A549 (cell line): ENCODE data around the gene PCSK6. TPM values are rescaled to one million over a fixed set of nuclear protein-coding genes. Genes with fewer than 3 reads are reported as not detected.

Source experiments
- ATAC-seq, 2 experiments: fragments of 200-7000 bp in 1 of 2; fragments of >200 bp in 1 of 2; cut with Nextera tagmentation in 1 of 2; cut with Tn5 transposase in 1 of 2; 3 replicates each; pipeline versions ENCODE4 v1.8.0 to v1.9.1; 2018 to 2020; ENCODE audit warnings: mild to moderate bottlenecking in 1 of 2, moderate library complexity in 1 of 2
- CTCF ChIA-PET: fragments of 300-600 bp; sonication (Branson Sonifier 250); formaldehyde crosslinking; extraction: SDS; loops from one replicate; lab custom pipeline; 2021; ENCODE audit warnings: antibody characterized with exemption, inconsistent platforms; lab: Yijun Ruan, JAX
- POLR2A ChIA-PET: fragments of 350-600 bp; formaldehyde crosslinking; extraction: SDS; loops from one replicate; lab custom pipeline; 2021; ENCODE audit warnings: antibody characterized with exemption, inconsistent platforms; lab: Yijun Ruan, JAX
- DNase-seq, 2 experiments: peaks; one replicate each; pipeline versions ENCODE4 v3.0.0 to v3.0.0-alpha.2; 2011 to 2016; ENCODE audit warnings: low read depth in 1 of 2, low spot score in 1 of 2
- FAIRE-seq: peaks from 2 replicates; lab custom pipeline; 2011; peaks lifted over from hg19 to GRCh38; lab: Jason Lieb, UNC
- H3K27ac ChIP-seq, 2 experiments: fragments of >200 bp; sonication (Bioruptor Twin); formaldehyde crosslinking; 3 replicates each; pipeline ENCODE4 v1.5.1; 2016 to 2017
- H3K4me1 ChIP-seq: fragments of >200 bp; sonication (Bioruptor Twin); formaldehyde crosslinking; 3 replicates; pipeline ENCODE4 v1.6.1; 2016
- H3K4me2 ChIP-seq: fragments of >200 bp; sonication (Bioruptor Twin); formaldehyde crosslinking; 3 replicates; pipeline ENCODE4 v1.6.1; 2016
- H3K4me3 ChIP-seq: fragments of >200 bp; sonication (Bioruptor Twin); formaldehyde crosslinking; 3 replicates; pipeline ENCODE4 v1.5.1; 2016
- H3K9me3 ChIP-seq: fragments of >200 bp; sonication (Bioruptor Twin); formaldehyde crosslinking; 3 replicates; pipeline ENCODE4 v1.6.1; 2016
- CEBPB ChIP-seq, 2 experiments: fragments of >200 bp in 1 of 2; sonication (Bioruptor Twin) in 1 of 2; formaldehyde crosslinking in 1 of 2; IDR thresholded peaks; 2 replicates each; pipeline ENCODE4 v1.6.1; 2012 to 2016
- CHD2 ChIP-seq: fragments of 150-350 bp; IDR thresholded peaks from 2 replicates; pipeline ENCODE4 v1.6.1; 2014; ENCODE audit warnings: low read length; ENCODE audit not compliant: partially characterized antibody
- E2F6 ChIP-seq: IDR thresholded peaks from 2 replicates; pipeline ENCODE4 v1.6.1; 2012; ENCODE audit warnings: low read depth, borderline replicate concordance
- EHF ChIP-seq: fragments of 250-450 bp; sonication (Bioruptor Pico); IDR thresholded peaks from 2 replicates; pipeline ENCODE4 v1.5.0; 2020; ENCODE audit warnings: mild to moderate bottlenecking
- EP300 ChIP-seq, 2 experiments: fragments of >200 bp; sonication (Bioruptor Twin); formaldehyde crosslinking; IDR thresholded peaks; 2 replicates in 1 of 2; 3 replicates in 1 of 2; pipeline ENCODE4 v1.6.1; 2016 to 2017
- ESRRA ChIP-seq: fragments of 150-350 bp; IDR thresholded peaks from 2 replicates; pipeline ENCODE4 v1.6.1; 2014; ENCODE audit warnings: mild to moderate bottlenecking, low read length, borderline replicate concordance
- FOSL2 ChIP-seq, 2 experiments: fragments of 450-650 bp in 1 of 2; fragments of >200 bp in 1 of 2; sonication (Bioruptor Twin) in 1 of 2; formaldehyde crosslinking; IDR thresholded peaks; 2 replicates each; pipeline versions ENCODE4 v1.5.0 to v1.6.1; 2016 to 2020; ENCODE audit warnings: mild to moderate bottlenecking in 1 of 2, moderate library complexity in 1 of 2
- FOXS1 ChIP-seq: fragments of 250-450 bp; sonication (Bioruptor Pico); IDR thresholded peaks from 2 replicates; pipeline ENCODE4 v1.5.0; 2020; ENCODE audit warnings: mild to moderate bottlenecking, moderate library complexity
- GATA3 ChIP-seq: IDR thresholded peaks from 2 replicates; pipeline ENCODE4 v1.6.1; 2012; ENCODE audit warnings: borderline replicate concordance
- HOXA7 ChIP-seq: fragments of 250-450 bp; sonication (Bioruptor Pico); IDR thresholded peaks from 2 replicates; pipeline ENCODE4 v1.5.0; 2020; ENCODE audit warnings: mild to moderate bottlenecking, moderate library complexity
- HOXB5 ChIP-seq: fragments of 250-450 bp; sonication (Bioruptor Pico); IDR thresholded peaks from 2 replicates; pipeline ENCODE4 v1.5.0; 2020; ENCODE audit warnings: mild to moderate bottlenecking, moderate library complexity
- JUN ChIP-seq, 2 experiments: fragments of >200 bp; sonication (Bioruptor Twin); formaldehyde crosslinking; IDR thresholded peaks; 2 replicates in 1 of 2; 3 replicates in 1 of 2; pipeline ENCODE4 v1.6.1; 2016 to 2017
- KDM5A ChIP-seq: fragments of 200-600 bp; sonication (generic); IDR thresholded peaks from 2 replicates; pipeline ENCODE4 v1.6.1; 2016; ENCODE audit warnings: antibody characterized with exemption, mild to moderate bottlenecking
- MAZ ChIP-seq: fragments of 150-350 bp; IDR thresholded peaks from 2 replicates; pipeline ENCODE4 v1.6.1; 2014; ENCODE audit warnings: antibody characterized with exemption, low read depth, low read length, borderline replicate concordance
- MYC ChIP-seq: IDR thresholded peaks from 2 replicates; pipeline ENCODE4 v1.6.1; 2012; ENCODE audit warnings: mild to moderate bottlenecking, inconsistent platforms, low read length, improper control_type of control experiment, borderline replicate concordance
- NFE2L2 ChIP-seq: fragments of 150-350 bp; conservative IDR thresholded peaks from 2 replicates; pipeline ENCODE4 v1.6.1; 2014; ENCODE audit warnings: low read length
- NR3C1 ChIP-seq: fragments of >200 bp; sonication (Bioruptor Twin); formaldehyde crosslinking; IDR thresholded peaks from 3 replicates; pipeline ENCODE4 v1.6.1; 2017
- RAD21 ChIP-seq, 2 experiments: fragments of >200 bp in 1 of 2; sonication (Bioruptor Twin) in 1 of 2; formaldehyde crosslinking in 1 of 2; IDR thresholded peaks in 1 of 2; conservative IDR thresholded peaks in 1 of 2; 2 replicates in 1 of 2; 3 replicates in 1 of 2; pipeline ENCODE4 v1.6.1; 2012 to 2018; ENCODE audit warnings: inconsistent platforms in 1 of 2
- RARB ChIP-seq: fragments of 250-450 bp; sonication (Bioruptor Pico); IDR thresholded peaks from 2 replicates; pipeline ENCODE4 v1.8.0; 2021; ENCODE audit warnings: mild to moderate bottlenecking, moderate library complexity
- SMC3 ChIP-seq: fragments of >200 bp; sonication (Bioruptor Twin); formaldehyde crosslinking; IDR thresholded peaks from 3 replicates; pipeline ENCODE4 v1.6.1; 2018; ENCODE audit warnings: inconsistent platforms
- SREBF2 ChIP-seq: fragments of 450-650 bp; IDR thresholded peaks from 2 replicates; pipeline ENCODE4 v1.6.1; 2014; ENCODE audit warnings: mild to moderate bottlenecking, moderate library complexity
- TP53 ChIP-seq: fragments of 250-450 bp; sonication (Bioruptor Pico); IDR thresholded peaks from 2 replicates; pipeline ENCODE4 v1.5.0; 2021; ENCODE audit warnings: mild to moderate bottlenecking, moderate library complexity
- ZC3H11A ChIP-seq: fragments of 450-650 bp; IDR thresholded peaks from 2 replicates; pipeline ENCODE4 v1.6.1; 2014; ENCODE audit warnings: antibody characterized with exemption, mild to moderate bottlenecking
- WGBS: methylation state at CpG from one replicate; pipeline ENCODE4 v1.1.6; 2017; ENCODE audit errors: missing lambda C conversion rate; 5-methylcytosine and 5-hydroxymethylcytosine counted together
- polyA plus RNA-seq, 4 experiments: library from polyadenylated mRNA; depleted of rRNA in 3 of 4; stranded (reverse); fragments of >200 nt; fragmentation: RNase III in 1 of 4; extraction: RNeasy Plus Mini Kit Qiagen cat#74134 plus additional on column Dnase treatment in 1 of 4; gene quantifications; 2 replicates in 3 of 4; 3 replicates in 1 of 4; pipeline ENCODE4 v1.2.3, GENCODE V29; 2011 to 2017
- TF ChIP-seq, protein P1 (sequence below): fragments of 450-650 bp; IDR thresholded peaks from 2 replicates; pipeline ENCODE4 v1.6.1; 2014; ENCODE audit warnings: antibody characterized with exemption
- TF ChIP-seq, protein P2 (sequence below): fragments of 150-350 bp; IDR thresholded peaks from 2 replicates; pipeline ENCODE4 v1.6.1; 2014; ENCODE audit warnings: low read depth, mild to moderate bottlenecking, low read length
- TF ChIP-seq, protein P3 (sequence below): IDR thresholded peaks from 2 replicates; pipeline ENCODE4 v1.6.1; 2012

The PCSK6 gene
- polyA plus RNA-seq, 2 of the 4 experiments (the other 2 are of a cell fraction) = 10.0 to 15.2 TPM

- Histone ChIP-seq H3K4me2 (peak overlapping the region; percentile 71), H3K27ac (peak overlapping the region; percentile 58 to 66; a peak in 4 of 6 replicates), H3K4me3 (no peak overlapping the region), H3K4me1 (peaks cover 53% of the 10 kb centered on the region), H3K9me3 (no peaks in the 10 kb centered on the region)
- DNase-seq (no peak), FAIRE-seq (no peak), ATAC-seq (no peak)
- no peak for TF ChIP-seq SREBF2
- no peak for TF ChIP-seq KDM5A
- POLR2A ChIA-PET = no interaction called here
- 20% methylated on average over 7 of the region's 7 CpGs for WGBS
- CTCF ChIA-PET = interaction anchor here (0.7 to 1.9 kb wide), 3 partner anchors 27 to 61 kb away, joined by 3 to 6 read pairs (median 4); no protein-coding TSS in a partner anchor
These were observed 48.5 kb downstream of the PCSK6 start for GRCh38 chr15:101440846-101441590.

- Histone ChIP-seq H3K4me1 (peaks cover 48% of the 10 kb centered on the region), H3K27ac (peak overlapping the region; percentile 66 to 79), H3K9me3 (no peaks in the 10 kb centered on the region)
- FAIRE-seq = peak; percentile 68
- no peak for TF ChIP-seq CHD2
- no peak for TF ChIP-seq FOXS1 (CRISPR knock-in tag)
- TF ChIP-seq JUN (IDR thresholded peaks at IDR 0.05) = no peak
- TF ChIP-seq KDM5A = no peak
- TF ChIP-seq NFE2L2 = no peak
- TF ChIP-seq TP53 (CRISPR knock-in tag) = no peak
- TF ChIP-seq ZC3H11A = no peak
- no peak for TF ChIP-seq E2F6
- TF ChIP-seq HOXB5 (CRISPR knock-in tag) = no peak
- no peak for TF ChIP-seq NR3C1
- TF ChIP-seq, protein P1, sequence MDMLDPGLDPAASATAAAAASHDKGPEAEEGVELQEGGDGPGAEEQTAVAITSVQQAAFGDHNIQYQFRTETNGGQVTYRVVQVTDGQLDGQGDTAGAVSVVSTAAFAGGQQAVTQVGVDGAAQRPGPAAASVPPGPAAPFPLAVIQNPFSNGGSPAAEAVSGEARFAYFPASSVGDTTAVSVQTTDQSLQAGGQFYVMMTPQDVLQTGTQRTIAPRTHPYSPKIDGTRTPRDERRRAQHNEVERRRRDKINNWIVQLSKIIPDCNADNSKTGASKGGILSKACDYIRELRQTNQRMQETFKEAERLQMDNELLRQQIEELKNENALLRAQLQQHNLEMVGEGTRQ = no peak
- TF ChIP-seq FOSL2 (IDR thresholded peaks at IDR 0.05) = no peak
- TF ChIP-seq FOSL2 (CRISPR knock-in tag; IDR thresholded peaks at IDR 0.05) = no peak
- no peak for TF ChIP-seq MAZ
- TF ChIP-seq, all 56 proteins: peak for 0
- CTCF ChIA-PET = interaction anchor here (1.0 to 1.9 kb wide), 5 partner anchors 11 to 151 kb away, joined by 3 to 6 read pairs (median 3); no protein-coding TSS in a partner anchor
- ATAC-seq (no peak; a peak in 1 of 6 replicates), DNase-seq (no peak)
- 60% methylated on average over 7 of the region's 7 CpGs for WGBS
- POLR2A ChIA-PET = no interaction called here
- peak overlapping the region; percentile 71 for H3K4me2 ChIP-seq
- no peak overlapping the region for H3K4me3 ChIP-seq
These were observed 49.6 kb downstream of the PCSK6 start for GRCh38 chr15:101439920-101440319.

- Histone ChIP-seq H3K4me1 (peaks cover 48% of the 10 kb centered on the region), H3K4me2 (peak overlapping the region; percentile 71), H3K9me3 (no peaks in the 10 kb centered on the region), H3K4me3 (no peak overlapping the region), H3K27ac (peak overlapping the region; percentile 66 to 79)
- ATAC-seq (peak; percentile 51 to 76), DNase-seq (peak in 1 of 2 experiments; percentile 65), FAIRE-seq (no peak)
- CTCF ChIA-PET = interaction anchor here (1.0 to 2.6 kb wide), 6 partner anchors 11 to 202 kb away, joined by 3 to 14 read pairs (median 4); no protein-coding TSS in a partner anchor
- TF ChIP-seq RARB (CRISPR knock-in tag) (no peak), RAD21 (conservative IDR thresholded peaks at IDR 0.05 in 1 of 2, IDR thresholded peaks at IDR 0.05 in 1 of 2) (peak in 1 of 2 experiments; percentile 31; a peak in 2 of 5 replicates), JUN (IDR thresholded peaks at IDR 0.05) (0 out of 5 replicates have a peak, but pooled peaks of 1 of the 2 experiments have one; percentile 29), GATA3 (peak; percentile 62), MYC (no peak), SMC3 (0 out of 3 replicates have a peak, but pooled peaks have one; percentile 3), EHF (no peak), HOXA7 (CRISPR knock-in tag) (no peak), CEBPB (IDR thresholded peaks at IDR 0.05) (peak; percentile 69 to 79; a peak in 3 of 4 replicates), ESRRA (no peak), E2F6 (no peak), EP300 (IDR thresholded peaks at IDR 0.05) (peak in 1 of 2 experiments; percentile 51; a peak in 1 of 5 replicates), NFE2L2 (no peak)
- TF ChIP-seq, protein P2, sequence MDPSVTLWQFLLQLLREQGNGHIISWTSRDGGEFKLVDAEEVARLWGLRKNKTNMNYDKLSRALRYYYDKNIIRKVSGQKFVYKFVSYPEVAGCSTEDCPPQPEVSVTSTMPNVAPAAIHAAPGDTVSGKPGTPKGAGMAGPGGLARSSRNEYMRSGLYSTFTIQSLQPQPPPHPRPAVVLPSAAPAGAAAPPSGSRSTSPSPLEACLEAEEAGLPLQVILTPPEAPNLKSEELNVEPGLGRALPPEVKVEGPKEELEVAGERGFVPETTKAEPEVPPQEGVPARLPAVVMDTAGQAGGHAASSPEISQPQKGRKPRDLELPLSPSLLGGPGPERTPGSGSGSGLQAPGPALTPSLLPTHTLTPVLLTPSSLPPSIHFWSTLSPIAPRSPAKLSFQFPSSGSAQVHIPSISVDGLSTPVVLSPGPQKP = no peak
- TF ChIP-seq, protein P3, sequence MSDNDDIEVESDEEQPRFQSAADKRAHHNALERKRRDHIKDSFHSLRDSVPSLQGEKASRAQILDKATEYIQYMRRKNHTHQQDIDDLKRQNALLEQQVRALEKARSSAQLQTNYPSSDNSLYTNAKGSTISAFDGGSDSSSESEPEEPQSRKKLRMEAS = 0 out of 2 replicates have a peak, but pooled peaks have one; percentile 23
- POLR2A ChIA-PET = no interaction called here
- WGBS = 35% methylated on average over 8 of the region's 8 CpGs
These were observed 50.1 kb downstream of the PCSK6 start for GRCh38 chr15:101439285-101439919.
